HG03103 (cell line): Measurements from ENCODE around the gene SLC7A14.
A peak's percentile ranks its signal among the peaks of the same experiment; 100 is the strongest.
"Not testable (repeated sequence)": the region's sequence is repeated elsewhere in the genome, so short reads cannot be mapped to it uniquely, and the experiment has no call there.

Source experiments
- ATAC-seq: cut with Tn5 transposase; IDR thresholded peaks from one replicate; pipeline ENCODE4 v1.9.1; 2021; ENCODE audit warnings: low read depth; ENCODE audit not compliant: unreplicated experiment

Gene SLC7A14

DNA sequence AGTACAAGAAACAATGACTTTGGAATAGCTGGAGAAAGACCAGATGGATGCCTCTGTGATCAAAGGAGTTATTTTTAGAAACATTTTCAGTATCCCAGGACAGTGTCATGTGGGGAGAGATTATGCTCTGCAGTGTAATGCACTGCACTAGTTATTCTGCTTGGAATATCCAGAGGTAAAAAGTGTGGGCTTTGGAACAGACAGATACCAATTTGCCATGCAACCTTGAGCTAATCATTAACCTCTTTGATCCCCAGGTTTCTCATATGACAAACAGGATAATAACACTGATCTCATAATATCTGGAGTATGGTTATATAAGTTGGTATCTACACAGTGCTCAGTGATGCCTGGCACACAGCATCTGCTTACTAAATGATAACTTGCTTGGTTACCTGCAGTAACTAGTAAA, 12.2 kb upstream of the SLC7A14 start:
- ATAC-seq: no peak

- ATAC-seq: no peak
These were observed 8.7 kb upstream of the SLC7A14 start for GRCh38 chr3:170594528-170594927.

GRCh38 chr3:170593634-170594033, 7.8 kb upstream of the SLC7A14 start:
- ATAC-seq: no peak

- ATAC-seq: no peak
These were observed 3.2 kb upstream of the SLC7A14 start for GRCh38 chr3:170589113-170589512.

GRCh38 chr3:170585008-170585936, 603 bp downstream of the SLC7A14 start:
- no peak for ATAC-seq

DNA sequence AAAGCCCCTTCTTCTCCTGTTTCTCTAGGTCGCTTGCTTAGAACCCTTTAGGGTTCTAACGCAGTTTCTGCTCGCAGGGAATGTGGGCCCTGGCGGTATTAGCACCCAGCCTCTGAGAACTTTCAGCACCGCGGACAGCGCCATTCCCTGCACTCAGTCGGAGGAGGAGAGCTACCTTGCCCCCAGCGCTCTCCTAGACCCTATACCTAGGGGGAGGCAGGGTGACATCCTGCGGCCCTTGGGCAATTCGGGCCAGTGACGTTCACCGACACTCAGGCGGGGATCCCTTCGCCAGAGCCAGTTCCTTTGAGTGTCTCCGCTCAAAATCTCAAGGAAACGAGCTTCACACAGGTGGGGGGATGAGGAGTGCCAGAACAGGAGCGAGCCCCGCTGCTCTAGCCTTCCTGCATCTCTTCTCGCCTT, 1.3 kb downstream of the SLC7A14 start:
- ATAC-seq: no peak

- no peak for ATAC-seq
These were observed 6.2 kb downstream of the SLC7A14 start for GRCh38 chr3:170579646-170580045.

- ATAC-seq: peak; percentile 99
These were observed 13.1 kb downstream of the SLC7A14 start for GRCh38 chr3:170572665-170573253.

DNA sequence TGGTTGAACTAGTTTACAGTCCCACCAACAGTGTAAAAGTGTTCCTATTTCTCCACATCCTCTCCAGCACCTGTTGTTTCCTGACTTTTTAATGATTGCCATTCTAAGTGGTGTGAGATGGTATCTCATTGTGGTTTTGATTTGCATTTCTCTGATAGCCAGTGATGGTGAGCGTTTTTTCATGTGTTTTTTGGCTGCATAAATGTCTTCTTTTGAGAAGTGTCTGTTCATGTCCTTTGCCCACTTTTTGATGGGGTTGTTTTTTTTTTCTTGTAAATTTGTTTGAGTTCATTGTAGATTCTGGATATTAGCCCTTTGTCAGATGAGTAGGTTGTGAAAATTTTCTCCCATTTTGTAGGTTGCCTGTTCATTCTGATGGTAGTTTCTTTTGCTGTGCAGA, 18.3 kb downstream of the SLC7A14 start:
- ATAC-seq: not testable (repeated sequence)

- no peak for ATAC-seq
These were observed 19.5 kb downstream of the SLC7A14 start for GRCh38 chr3:170566413-170566812.

DNA sequence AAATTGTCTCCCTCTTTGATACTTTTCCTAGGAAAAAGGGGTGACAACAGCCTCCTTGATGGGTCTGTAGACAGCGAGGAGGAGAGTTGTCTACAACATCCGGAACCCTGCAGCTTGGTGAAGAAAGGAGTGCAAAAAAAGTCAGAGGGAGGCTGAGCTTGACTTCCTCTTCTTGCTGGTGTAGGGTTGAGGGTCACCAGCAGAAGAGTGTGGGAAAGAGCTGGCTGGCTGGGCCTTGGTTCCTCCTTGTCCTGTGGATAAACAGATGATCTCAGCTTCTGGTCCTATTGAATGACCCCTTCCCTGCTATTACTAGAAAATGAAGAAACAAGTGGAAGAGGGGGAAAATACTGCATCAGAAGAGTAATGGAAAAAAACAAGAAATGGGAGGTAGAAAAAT, 20.4 kb downstream of the SLC7A14 start:
- no peak for ATAC-seq

DNA sequence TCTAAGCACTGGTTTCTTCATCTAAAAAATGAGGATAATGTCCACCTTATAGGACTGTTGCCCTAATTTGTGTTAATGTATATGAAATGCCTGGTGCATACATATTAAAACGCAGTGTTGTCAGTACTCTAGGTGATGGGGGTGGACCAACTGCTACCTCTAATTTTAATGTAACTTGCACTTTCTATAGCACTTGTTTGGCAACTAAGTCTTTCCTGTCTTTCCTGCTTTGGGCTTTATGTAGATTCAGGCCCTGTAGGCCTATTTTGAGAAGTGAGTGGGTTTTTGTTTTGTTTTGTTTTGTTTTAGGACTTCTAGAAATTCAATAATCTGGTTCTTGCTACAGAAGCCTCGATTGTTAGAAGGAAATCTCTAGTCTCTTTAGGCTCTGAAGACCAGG, 21.2 kb downstream of the SLC7A14 start:
- no peak for ATAC-seq

- peak; percentile 81 for ATAC-seq
These were observed 22.0 kb downstream of the SLC7A14 start for GRCh38 chr3:170563712-170564423.

DNA sequence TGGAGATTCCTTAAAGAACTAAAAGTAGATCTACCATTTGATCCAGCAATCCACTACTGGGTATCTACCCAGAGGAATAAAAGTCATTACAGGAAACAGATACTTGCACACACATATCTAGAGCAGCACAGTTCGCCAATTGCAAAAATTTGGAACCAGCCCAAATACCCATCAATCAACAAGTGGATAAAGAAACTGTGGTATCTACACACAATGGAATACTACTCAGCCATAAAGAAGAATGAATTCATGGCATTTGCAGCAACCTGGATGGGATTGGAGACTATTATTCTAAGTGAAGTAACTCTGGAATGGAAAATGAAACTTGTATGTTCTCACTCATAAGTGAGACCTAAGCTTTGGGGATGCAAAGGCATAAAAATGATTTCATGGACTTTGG, 23.8 kb downstream of the SLC7A14 start:
- no peak for ATAC-seq

GRCh38 chr3:170560717-170561382, 25.0 kb downstream of the SLC7A14 start:
- ATAC-seq: no peak

- no peak for ATAC-seq
These were observed 25.6 kb downstream of the SLC7A14 start for GRCh38 chr3:170560296-170560695.

DNA sequence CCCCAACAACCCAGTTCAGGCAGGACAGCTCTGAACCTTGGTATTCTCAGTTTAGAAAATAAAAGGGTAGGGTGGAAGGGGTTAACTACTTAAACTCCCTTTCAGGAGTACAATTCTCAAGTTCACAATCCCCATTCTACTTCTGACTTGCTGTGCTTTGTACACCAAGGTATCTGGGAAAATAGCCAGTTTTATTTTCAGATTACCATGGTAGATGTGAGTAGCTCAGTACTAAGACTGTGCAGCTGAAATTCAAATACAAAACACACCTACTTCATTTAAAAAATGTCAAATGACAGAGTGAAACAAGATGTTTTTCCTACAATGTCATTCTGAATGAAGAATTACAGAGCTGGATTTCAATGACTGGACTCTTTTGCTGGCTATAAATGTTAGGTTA, 27.4 kb downstream of the SLC7A14 start:
- no peak for ATAC-seq

DNA sequence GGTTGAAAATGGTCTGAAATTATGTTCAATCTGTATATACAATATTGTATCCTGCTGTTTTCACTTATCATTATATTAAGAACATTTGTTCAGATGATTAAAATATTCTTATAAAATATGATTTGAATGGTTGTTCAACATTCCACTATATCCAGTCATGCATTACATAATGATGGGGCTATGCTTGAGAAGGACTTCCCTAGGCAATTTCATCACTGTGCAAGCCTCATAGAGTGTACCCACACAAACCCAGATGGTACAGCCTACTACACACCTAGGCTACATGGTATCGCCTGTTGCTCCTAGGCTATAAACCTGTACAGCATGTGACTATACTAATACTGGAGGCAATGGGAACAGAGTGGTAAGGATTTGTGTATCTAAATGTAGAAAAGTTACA, 30.5 kb downstream of the SLC7A14 start:
- no peak for ATAC-seq

DNA sequence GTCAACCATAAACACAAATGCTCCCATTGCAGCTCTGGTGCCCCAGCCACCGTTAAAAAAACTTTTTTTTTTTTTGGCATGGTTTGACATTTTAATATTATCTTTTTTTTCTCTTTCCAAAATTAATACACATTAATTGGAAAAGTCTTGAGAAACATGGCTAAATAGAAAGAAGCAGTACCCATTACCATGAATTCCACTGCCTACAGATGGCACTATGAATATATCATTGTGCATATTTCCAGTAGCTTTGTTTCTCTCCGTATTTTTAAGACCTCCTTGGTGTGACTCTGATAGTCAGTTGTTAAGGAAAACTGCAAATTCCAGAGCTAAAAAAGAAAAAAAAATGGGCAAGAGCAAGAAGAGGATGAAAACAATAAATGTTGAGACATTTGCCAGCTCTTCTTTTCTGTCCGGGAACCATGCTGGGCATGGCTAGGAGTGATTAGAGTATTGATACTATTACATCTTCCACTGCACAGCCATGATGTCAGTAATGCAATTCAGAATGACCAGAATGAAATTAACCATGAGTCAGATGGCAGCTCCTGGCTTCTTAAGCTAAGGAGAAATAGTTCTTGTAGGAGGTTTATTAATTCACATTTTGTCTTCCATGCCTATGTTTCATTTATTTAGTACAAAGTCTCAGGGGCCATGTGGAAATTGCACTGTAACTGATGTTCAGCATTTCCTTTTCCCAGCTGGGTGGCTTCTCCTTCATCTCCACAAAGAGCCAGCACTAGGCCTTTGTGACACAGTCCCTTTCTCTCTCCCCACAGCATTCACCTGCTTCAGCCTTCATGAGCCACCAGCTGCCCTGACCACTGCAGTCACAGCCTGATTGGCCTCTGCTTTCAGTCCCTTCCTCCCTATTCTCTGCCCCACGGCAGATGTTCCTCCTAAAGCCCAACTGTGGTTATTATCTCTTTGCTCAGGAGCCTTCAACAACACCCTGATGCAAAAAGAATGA, 31.8 kb downstream of the SLC7A14 start:
- no peak for ATAC-seq

- no peak for ATAC-seq
These were observed 34.6 kb downstream of the SLC7A14 start for GRCh38 chr3:170551252-170551651.
